GM19351 (cell line): Measurements from ENCODE around the gene BLM.

ENCODE experiments used
- ATAC-seq: cut with Tn5 transposase; IDR thresholded peaks from one replicate; pipeline ENCODE4 v1.9.1; 2021; ENCODE audit warnings: mild to moderate bottlenecking, moderate library complexity; ENCODE audit not compliant: unreplicated experiment

The BLM gene

DNA sequence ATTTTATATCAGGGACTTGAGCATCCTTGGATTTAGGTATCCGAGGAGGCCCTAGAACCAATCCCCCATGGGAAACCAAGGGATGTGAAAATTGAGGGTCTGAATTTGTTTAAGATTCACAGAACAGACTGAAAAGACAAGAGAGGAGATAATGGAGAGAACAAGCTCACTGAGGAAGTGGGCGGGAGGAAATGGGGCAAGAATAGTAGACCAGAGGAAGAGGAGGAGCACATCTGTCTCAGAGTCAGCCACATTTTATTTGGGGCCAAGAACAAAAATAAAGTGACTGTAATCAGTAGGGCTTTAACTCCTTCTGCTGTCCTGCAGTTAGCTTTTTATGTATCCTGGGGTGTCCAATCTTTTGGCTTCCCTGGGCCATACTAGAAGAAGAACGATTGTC, 63.8 kb downstream of the BLM start:
- ATAC-seq = no peak

DNA sequence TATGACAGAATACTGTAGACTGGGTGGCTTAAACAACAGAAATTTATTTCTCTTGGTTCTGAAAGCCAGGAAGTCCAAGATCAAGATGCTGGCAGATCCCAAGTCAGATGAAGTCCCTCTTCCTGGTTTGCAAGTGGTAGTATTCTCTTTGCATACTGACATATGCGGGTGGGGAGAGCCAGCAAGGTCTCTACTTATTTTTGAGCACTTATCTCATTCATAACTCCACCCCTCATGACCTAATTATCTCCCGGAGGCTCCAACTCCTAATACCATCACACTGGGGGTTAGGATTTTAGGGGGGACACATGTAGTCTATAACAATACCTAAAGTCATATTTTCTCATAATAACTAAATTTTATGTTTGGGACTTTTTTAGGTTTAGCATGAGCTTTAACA, 65.3 kb downstream of the BLM start:
- ATAC-seq = no peak

GRCh38 chr15:90787881-90788280, 70.7 kb downstream of the BLM start:
- no peak for ATAC-seq

- no peak for ATAC-seq
Measured at GRCh38 chr15:90789462-90789861, 72.3 kb downstream of the BLM start.

DNA sequence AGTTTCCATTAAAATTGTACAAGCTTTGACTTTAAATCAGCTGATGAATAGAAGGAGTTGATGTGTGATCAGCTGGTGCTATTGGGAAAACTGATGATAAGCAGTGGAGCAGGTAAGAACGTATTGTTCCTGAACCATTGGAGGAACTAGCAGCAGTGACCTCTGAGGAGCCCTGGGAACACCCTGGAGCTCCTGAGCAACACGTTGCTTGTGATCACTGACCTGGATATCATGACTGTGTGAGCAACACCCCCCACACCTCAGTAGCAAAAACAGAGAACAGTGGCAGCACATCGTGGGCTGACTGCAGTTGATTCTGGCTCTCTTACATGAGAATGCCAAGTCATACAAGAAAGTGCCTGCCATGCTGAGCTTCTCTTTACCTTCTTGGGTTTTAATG, 72.9 kb downstream of the BLM start:
- ATAC-seq = no peak

GRCh38 chr15:90790561-90790960, 73.4 kb downstream of the BLM start:
- ATAC-seq = no peak

GRCh38 chr15:90794538-90794937, 77.4 kb downstream of the BLM start:
- ATAC-seq = no peak

DNA sequence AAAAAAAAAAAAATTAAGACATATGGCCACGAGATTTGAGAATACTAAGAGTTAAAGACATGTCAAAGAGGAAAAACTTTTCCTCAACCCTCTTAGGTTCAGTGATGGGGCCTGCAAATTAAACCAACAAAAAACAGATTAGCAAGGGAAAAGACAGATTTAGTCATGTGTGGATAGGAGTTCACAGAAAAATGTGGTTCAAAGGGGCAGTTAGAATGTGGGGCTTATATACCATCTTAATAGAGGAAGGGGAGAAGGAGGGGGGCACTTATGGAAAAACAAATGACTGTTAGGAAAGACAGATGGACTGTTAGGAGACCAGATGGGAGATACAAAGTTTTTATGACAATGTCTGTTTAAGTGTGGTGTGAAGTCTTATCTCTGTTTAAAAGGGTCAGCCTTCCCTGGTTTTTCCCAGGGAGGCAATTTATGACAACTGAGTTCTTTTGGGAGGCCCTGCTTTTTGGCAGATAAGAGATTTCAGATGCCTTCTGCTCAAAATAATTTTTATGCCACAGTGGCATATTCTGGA, 82.6 kb downstream of the BLM start:
- ATAC-seq = no peak

- no peak for ATAC-seq
Measured at GRCh38 chr15:90801803-90802202, 84.7 kb downstream of the BLM start.

DNA sequence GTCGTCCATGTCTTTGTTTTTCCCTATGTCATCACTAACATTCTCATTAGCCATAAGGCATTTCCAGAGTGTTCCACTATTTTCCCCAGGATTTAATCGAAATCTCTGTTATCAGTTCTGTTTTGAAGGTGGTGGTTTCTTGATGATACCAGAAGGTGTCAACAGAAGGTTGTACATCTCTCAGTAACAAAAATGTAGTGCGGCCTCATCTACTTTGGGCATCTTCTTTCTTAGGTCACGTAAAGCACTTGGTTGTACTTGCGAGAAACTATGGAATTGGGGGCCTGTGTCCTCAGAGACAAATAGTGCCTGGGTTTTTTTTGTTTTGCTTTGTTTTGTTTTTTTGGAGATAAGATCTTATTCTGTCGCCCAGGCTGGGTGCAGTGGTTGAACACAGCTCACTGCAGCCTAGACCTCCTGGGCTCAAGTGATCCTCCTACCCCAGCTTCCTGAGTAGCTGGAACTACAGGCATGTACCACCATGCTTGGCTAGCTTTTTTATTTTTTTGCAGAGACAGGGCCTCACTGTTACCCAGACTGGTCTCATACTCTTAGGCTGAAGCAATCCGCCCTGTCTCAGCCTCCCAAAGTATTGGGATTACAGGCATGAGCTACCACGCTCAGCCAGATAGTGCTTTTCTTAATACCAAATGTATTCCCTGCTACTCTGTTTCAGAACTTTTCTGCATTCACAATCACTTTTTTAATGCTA, 90.1 kb downstream of the BLM start:
- ATAC-seq = no peak

- no peak for ATAC-seq
Measured at GRCh38 chr15:90807786-90808086, 90.6 kb downstream of the BLM start.

GRCh38 chr15:90808517-90809235, 91.5 kb downstream of the BLM start:
- ATAC-seq = no peak

DNA sequence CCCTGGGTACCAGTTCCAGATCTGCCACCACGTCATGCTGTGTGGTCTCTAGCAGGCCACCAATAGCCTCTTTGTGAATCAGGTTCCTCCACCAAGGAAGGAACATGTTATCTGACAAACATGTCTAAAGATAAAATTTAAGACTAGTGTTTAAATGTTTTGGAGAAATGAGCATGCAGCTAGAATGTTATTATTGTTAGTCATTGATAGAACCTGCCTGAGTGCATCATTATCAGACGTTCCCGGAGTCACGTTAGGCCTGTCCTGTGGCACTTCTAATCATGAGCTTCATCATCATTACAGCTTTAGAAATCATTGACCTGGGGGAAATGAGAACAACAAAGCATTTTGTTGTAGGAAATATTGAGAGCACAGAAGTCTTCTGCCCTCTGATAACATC, 92.4 kb downstream of the BLM start:
- no peak for ATAC-seq

DNA sequence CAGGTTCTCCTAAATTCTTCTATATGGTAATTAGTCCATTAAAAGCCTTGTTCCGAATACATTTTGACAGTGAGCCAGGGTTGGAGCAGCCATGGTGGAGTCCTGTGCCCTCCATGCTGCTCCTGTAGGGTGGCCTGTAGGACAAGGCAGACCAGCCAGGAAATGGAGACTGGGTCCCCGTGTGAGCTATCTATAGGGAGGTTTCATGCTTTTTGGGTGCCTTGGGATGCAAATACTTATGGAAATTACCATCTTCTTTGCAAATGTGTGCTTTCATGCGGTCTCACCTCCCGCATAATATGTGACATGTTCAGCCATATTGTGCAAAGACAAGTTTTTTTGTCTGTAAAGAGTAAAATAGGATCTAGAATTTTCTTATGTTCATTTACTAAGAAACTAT, 93.2 kb downstream of the BLM start:
- ATAC-seq = no peak

- no peak for ATAC-seq
Measured at GRCh38 chr15:90812171-90812957, 95.2 kb downstream of the BLM start.

- ATAC-seq = no peak
Measured at GRCh38 chr15:90812958-90813265, 95.8 kb downstream of the BLM start.

DNA sequence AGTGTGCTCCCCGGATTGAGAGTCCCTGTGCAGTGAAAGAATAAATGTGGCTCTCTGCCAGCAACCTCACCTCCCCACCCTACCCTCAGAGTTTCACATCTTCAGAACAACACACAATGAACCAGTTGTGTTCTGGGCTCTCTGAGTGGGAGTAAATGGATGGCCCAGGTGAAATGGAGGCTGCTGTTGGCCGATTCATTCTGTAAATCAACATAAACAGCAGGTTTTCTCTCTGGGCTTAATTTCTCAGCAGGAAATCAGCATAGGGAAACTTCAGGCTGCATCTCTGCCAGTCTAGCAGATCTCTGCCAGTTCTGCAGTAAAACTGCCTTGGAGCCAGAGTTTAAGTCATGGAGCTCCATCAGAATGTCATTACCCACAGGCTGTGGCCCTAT, 96.6 kb downstream of the BLM start:
- no peak for ATAC-seq

GRCh38 chr15:90814191-90814821, 97.2 kb downstream of the BLM start:
- no peak for ATAC-seq

- no peak for ATAC-seq
Measured at GRCh38 chr15:90816401-90817116, 99.4 kb downstream of the BLM start.

DNA sequence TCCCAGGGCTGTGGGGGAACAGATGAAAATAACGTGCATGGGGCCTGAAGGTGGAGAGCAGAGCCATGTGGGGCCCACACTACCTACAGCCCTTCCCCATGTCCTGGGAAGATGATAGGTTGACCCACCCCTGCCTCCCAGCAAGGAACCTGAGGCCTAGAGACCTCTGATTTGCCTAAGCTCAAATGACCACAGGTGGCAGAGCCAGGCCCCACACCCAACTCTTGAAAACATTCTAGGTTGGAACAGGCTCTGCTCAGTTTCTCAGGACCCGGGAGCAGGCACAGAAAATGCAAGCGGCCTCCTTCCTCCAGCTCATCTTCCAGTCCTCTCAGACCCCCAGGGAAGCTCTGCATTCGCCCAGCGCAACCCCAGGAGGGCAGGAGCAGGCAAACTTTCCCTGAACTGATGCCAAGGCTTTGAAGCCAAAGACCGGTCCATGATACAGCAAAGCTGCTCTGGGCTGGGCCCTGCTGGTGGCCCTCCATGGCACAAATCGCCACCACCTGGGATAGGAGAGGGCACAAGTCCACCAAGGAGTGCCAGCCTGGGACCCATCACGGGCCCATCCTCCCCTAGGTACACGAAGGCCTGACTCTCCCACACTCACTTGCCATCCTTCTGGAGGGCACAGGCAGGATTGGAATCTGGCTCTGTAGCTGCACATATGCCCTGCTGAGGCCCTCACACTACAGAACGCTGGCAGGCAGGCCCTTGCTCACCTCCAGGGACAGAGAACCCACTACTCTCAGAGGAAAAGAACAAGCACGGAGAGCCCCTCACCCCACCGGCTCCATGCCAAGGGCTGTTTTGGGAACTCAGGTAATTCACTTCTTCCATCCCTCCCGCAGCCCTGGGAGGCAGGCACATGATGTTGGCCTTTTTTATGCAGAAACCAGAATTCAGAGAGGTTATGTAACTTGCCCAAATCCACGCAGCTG, 100.2 kb downstream of the BLM start:
- ATAC-seq = no peak
